Keratinocyte (primary cell): Measurements from ENCODE around the gene RASEF. TPM values are rescaled to one million over a fixed set of nuclear protein-coding genes. Genes with fewer than 3 reads are reported as not detected.

Experiments used
- DNase-seq: peaks from one replicate; pipeline ENCODE4 v3.0.0-alpha.2; 2011; ENCODE audit warnings: low read depth, missing footprints, low spot score
- FAIRE-seq: peaks from 2 replicates; lab custom pipeline; 2011; peaks lifted over from hg19 to GRCh38; lab: Jason Lieb, UNC
- H2AFZ ChIP-seq: 2 replicates; pipeline ENCODE4 v1.6.0; 2012; ENCODE audit warnings: low read length, control low read depth, inconsistent platforms; ENCODE audit not compliant: control insufficient read depth
- H3K27ac ChIP-seq: 2 replicates; pipeline ENCODE4 v1.5.1; 2011; ENCODE audit warnings: low read length; ENCODE audit not compliant: control insufficient read depth, insufficient read depth
- H3K27me3 ChIP-seq: 3 replicates; pipeline ENCODE4 v1.6.0; 2011; ENCODE audit warnings: low read length; ENCODE audit not compliant: control insufficient read depth, insufficient read depth; ENCODE audit errors: extremely low read depth
- H3K36me3 ChIP-seq, 2 experiments: 2 replicates in 1 of 2; 3 replicates in 1 of 2; pipeline ENCODE4 v1.5.1; 2011; ENCODE audit warnings: low read length in 2 of 2, mild to moderate bottlenecking in 1 of 2; ENCODE audit not compliant: control insufficient read depth in 2 of 2, insufficient read depth in 2 of 2; ENCODE audit errors: extremely low read depth in 1 of 2
- H3K4me1 ChIP-seq: 3 replicates; pipeline ENCODE4 v1.5.1; 2011; ENCODE audit warnings: low read length; ENCODE audit not compliant: control insufficient read depth, insufficient read depth; ENCODE audit errors: extremely low read depth
- H3K4me2 ChIP-seq: 3 replicates; pipeline ENCODE4 v1.6.0; 2011; ENCODE audit warnings: low read depth, low read length; ENCODE audit not compliant: control insufficient read depth, insufficient read depth; ENCODE audit errors: extremely low read depth
- H3K4me3 ChIP-seq, 3 experiments: fragments of 200-600 bp in 1 of 3; sonication (generic) in 1 of 3; 2 replicates in 2 of 3; 3 replicates in 1 of 3; pipeline ENCODE4 v1.5.1; 2011 to 2016; ENCODE audit warnings: low read length in 3 of 3, mild to moderate bottlenecking in 3 of 3, control low read depth in 2 of 3, inconsistent platforms in 1 of 3, low read depth in 1 of 3, mixed read lengths in 1 of 3, mixed run types in 1 of 3, moderate library complexity in 1 of 3; ENCODE audit not compliant: control insufficient read depth in 2 of 3, insufficient read depth in 2 of 3; ENCODE audit errors: extremely low read depth in 1 of 3
- H3K79me2 ChIP-seq: 2 replicates; pipeline ENCODE4 v1.6.0; 2012; ENCODE audit warnings: low read length; ENCODE audit not compliant: control insufficient read depth, insufficient read depth
- H3K9ac ChIP-seq: 3 replicates; pipeline ENCODE4 v1.6.0; 2011; ENCODE audit warnings: low read length; ENCODE audit not compliant: control insufficient read depth, insufficient read depth; ENCODE audit errors: extremely low read depth
- H3K9me1 ChIP-seq: 3 replicates; pipeline ENCODE4 v1.6.0; 2011; ENCODE audit warnings: low read length; ENCODE audit not compliant: control insufficient read depth, insufficient read depth; ENCODE audit errors: extremely low read depth
- H3K9me3 ChIP-seq: 2 replicates; pipeline ENCODE4 v1.5.1; 2012; ENCODE audit warnings: low read depth, low read length; ENCODE audit not compliant: control insufficient read depth
- H4K20me1 ChIP-seq: 3 replicates; pipeline ENCODE4 v1.6.0; 2011; ENCODE audit warnings: low read length; ENCODE audit not compliant: control insufficient read depth, insufficient read depth; ENCODE audit errors: extremely low read depth
- CTCF ChIP-seq, 3 experiments: IDR thresholded peaks in 1 of 3; conservative IDR thresholded peaks in 1 of 3; optimal IDR thresholded peaks in 1 of 3; 2 replicates in 2 of 3; 3 replicates in 1 of 3; pipeline versions ENCODE3 to v1.5.1; 2011; ENCODE audit warnings: low read length in 3 of 3, mild to moderate bottlenecking in 3 of 3, moderate library complexity in 2 of 3, control low read depth in 1 of 3, inconsistent platforms in 1 of 3; ENCODE audit not compliant: insufficient read depth in 2 of 3; ENCODE audit errors: extremely low read depth in 1 of 3
- EZH2 ChIP-seq: IDR thresholded peaks from one replicate; pipeline ENCODE4 v1.6.1; 2012; ENCODE audit warnings: inconsistent platforms, mild to moderate bottlenecking, low read length, moderate library complexity
- dilution Hi-C: fragments of 300-500 bp; cut with MboI; formaldehyde crosslinking; loops from one replicate; pipeline ENCODE4 v1.7.0; 2020; ENCODE audit warnings: low sequenced_read_pairs; ENCODE audit not compliant: extremely low pct_ligation_motif_present
- polyA plus RNA-seq, 5 experiments: library from polyadenylated mRNA; depleted of rRNA in 3 of 5; stranded (reverse) in 3 of 5; stranded (forward) in 1 of 5; unstranded in 1 of 5; fragments of >200 nt; gene quantifications; 1 replicate in 1 of 5; 2 replicates in 3 of 5; 3 replicates in 1 of 5; pipeline versions ENCODE4 v1.2.1 to v1.2.3, GENCODE V29; 2011 to 2012; ENCODE audit warnings: missing spikeins in 2 of 5, low read depth in 1 of 5, low replicate concordance in 1 of 5

Gene RASEF
- polyA plus RNA-seq, 1 donor (not counting 4 experiments of a cell fraction or from before 2014, with no cell fraction given): 0.28 TPM

- Histone ChIP-seq H3K36me3 (no peaks in the 10 kb centered on the region), H2AFZ (no peak overlapping the region), H3K4me2 (no peak overlapping the region), H3K4me1 (no peaks in the 10 kb centered on the region), H3K9ac (no peak overlapping the region), H4K20me1 (no peaks in the 10 kb centered on the region), H3K4me3 (no peak overlapping the region), H3K9me1 (no peaks in the 10 kb centered on the region), H3K79me2 (no peaks in the 10 kb centered on the region), H3K27me3 (no peaks in the 10 kb centered on the region), H3K9me3 (no peaks in the 10 kb centered on the region), H3K27ac (no peak overlapping the region)
- dilution Hi-C loops: no loop called here
- DNase-seq (no peak), FAIRE-seq (no peak)
- TF ChIP-seq CTCF (optimal IDR thresholded peaks at IDR 0.05 in 1 of 3, IDR thresholded peaks at IDR 0.05 in 1 of 3, conservative IDR thresholded peaks at IDR 0.05 in 1 of 3; ENCODE audit: extremely low read depth in 1 of 3, insufficient read depth in 2 of 3, low read length in 3 of 3) (no peak), EZH2 (no peak)
Observed at GRCh38 chr9:83012922-83013838, 49.8 kb downstream of the RASEF start.

GRCh38 chr9:83012168-83012921, 50.6 kb downstream of the RASEF start:
- Histone ChIP-seq H3K79me2 (no peaks in the 10 kb centered on the region), H3K4me1 (no peaks in the 10 kb centered on the region), H3K27ac (no peak overlapping the region), H3K36me3 (no peaks in the 10 kb centered on the region), H3K9ac (no peak overlapping the region), H4K20me1 (no peaks in the 10 kb centered on the region), H3K4me2 (no peak overlapping the region), H3K9me3 (no peaks in the 10 kb centered on the region), H2AFZ (no peak overlapping the region), H3K9me1 (no peaks in the 10 kb centered on the region), H3K4me3 (no peak overlapping the region), H3K27me3 (no peaks in the 10 kb centered on the region)
- no peak for TF ChIP-seq EZH2
- no peak for TF ChIP-seq CTCF (optimal IDR thresholded peaks at IDR 0.05 in 1 of 3, IDR thresholded peaks at IDR 0.05 in 1 of 3, conservative IDR thresholded peaks at IDR 0.05 in 1 of 3; ENCODE audit: extremely low read depth in 1 of 3, insufficient read depth in 2 of 3, low read length in 3 of 3)
- dilution Hi-C loops: no loop called here
- FAIRE-seq (no peak), DNase-seq (no peak)
